Measurements from ENCODE around the gene PLD1. TPM values are rescaled to one million over a fixed set of nuclear protein-coding genes. Genes with fewer than 3 reads are reported as not detected.

The PLD1 gene
- total RNA-seq, 2 donors from 2014 or later = 9.5 to 15.9 TPM

DNA sequence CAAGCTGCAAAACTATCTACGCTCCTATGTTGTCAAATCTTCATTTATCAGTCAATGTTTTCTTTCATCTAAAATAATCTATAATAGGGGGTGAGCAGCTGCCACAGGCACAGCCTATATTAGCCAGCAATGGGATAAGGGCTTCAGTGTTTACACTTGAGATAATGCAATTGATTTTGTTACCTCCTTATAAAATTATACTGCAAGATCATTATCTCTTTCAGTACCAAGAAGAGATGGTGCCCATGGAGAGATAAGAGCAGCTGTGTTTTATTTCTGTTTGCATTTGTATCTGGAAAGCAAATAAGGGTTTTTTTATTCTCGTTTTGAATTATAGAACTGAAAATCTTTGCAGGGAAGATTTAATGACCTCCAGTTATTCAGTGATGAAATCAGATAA, 68.9 kb downstream of the PLD1 start:
- no peaks in the 10 kb centered on the region for H3K4me1 ChIP-seq (ENCODE audit: control insufficient read depth, insufficient read depth, low read length)
- H3K4me1 Mint-ChIP-seq = peaks cover 9% of the 10 kb centered on the region
- H3K27ac ChIP-seq (ENCODE audit: low read depth, low read length) = no peak overlapping the region
- no peak overlapping the region for H3K4me3 ChIP-seq (ENCODE audit: low read length)
- no peak overlapping the region for H3K27ac Mint-ChIP-seq
- no peaks in the 10 kb centered on the region for H3K27me3 ChIP-seq (ENCODE audit: control insufficient read depth, insufficient read depth, low read length, poor library complexity, severe bottlenecking)
- DNase-seq = no peak
- H3K36me3 Mint-ChIP-seq (ENCODE audit: low read depth) = peaks cover 4% of the 10 kb centered on the region
- no peaks in the 10 kb centered on the region for H3K36me3 ChIP-seq (ENCODE audit: control insufficient read depth, insufficient read depth, low read length)
- H3K9ac ChIP-seq (ENCODE audit: extremely low read depth, low read length, poor library complexity, severe bottlenecking) = no peak overlapping the region
- no peak overlapping the region for H3K4me3 Mint-ChIP-seq
- H3K9me3 Mint-ChIP-seq = peaks cover 12% of the 10 kb centered on the region
- WGBS, 2 experiments (ENCODE audit: insufficient coverage in 1 of 2, insufficient read length in 1 of 2) = 85 to 100% methylated on average over 1 to 2 of the region's 2 CpGs
- no peak for TF ChIP-seq CTCF (conservative IDR thresholded peaks at IDR 0.05)
- H3K27me3 Mint-ChIP-seq (ENCODE audit: insufficient read depth) = no peaks in the 10 kb centered on the region
- H3K9me3 ChIP-seq (ENCODE audit: control insufficient read depth, low read length) = peaks cover 6% of the 10 kb centered on the region

DNA sequence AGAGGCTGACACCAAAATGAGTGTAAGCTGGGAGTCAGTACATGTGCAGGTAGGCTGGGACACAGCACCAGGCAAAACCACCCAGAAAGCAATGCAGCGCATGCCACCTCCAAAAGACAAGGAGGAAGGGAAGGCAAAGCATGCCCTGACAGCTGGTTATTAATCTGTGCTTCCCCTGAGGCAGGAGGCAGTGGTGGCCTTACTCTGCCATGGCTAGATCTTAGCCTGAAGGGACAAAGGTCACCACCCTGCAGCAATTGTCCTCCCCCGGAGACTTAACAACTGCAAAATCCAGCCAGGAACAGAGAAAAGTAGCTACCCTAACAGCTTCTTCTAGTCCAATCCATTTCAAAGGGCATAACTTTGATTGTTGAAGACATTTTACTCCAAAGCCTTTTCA, 73.7 kb downstream of the PLD1 start:
- Histone ChIP-seq H3K36me3 (ENCODE audit: control insufficient read depth, insufficient read depth, low read length) (no peaks in the 10 kb centered on the region), H3K27ac (ENCODE audit: low read depth, low read length) (peak overlapping the region; percentile 16), H3K4me3 (ENCODE audit: low read length) (no peak overlapping the region), H3K4me1 (ENCODE audit: control insufficient read depth, insufficient read depth, low read length) (no peaks in the 10 kb centered on the region), H3K9me3 (ENCODE audit: control insufficient read depth, low read length) (no peaks in the 10 kb centered on the region), H3K27me3 (ENCODE audit: control insufficient read depth, insufficient read depth, low read length, poor library complexity, severe bottlenecking) (no peaks in the 10 kb centered on the region), H3K9ac (ENCODE audit: extremely low read depth, low read length, poor library complexity, severe bottlenecking) (no peak overlapping the region)
- DNase-seq = no peak
- Mint-ChIP-seq H3K36me3 (ENCODE audit: low read depth) (peaks cover 2% of the 10 kb centered on the region), H3K9me3 (no peaks in the 10 kb centered on the region), H3K27me3 (ENCODE audit: insufficient read depth) (no peaks in the 10 kb centered on the region), H3K27ac (no peak overlapping the region), H3K4me3 (no peak overlapping the region), H3K4me1 (peaks cover 11% of the 10 kb centered on the region)
- no peak for TF ChIP-seq CTCF (conservative IDR thresholded peaks at IDR 0.05)
- WGBS, 2 experiments (ENCODE audit: insufficient coverage in 1 of 2, insufficient read length in 1 of 2) = 57 to 89% methylated on average over 1 to 2 of the region's 2 CpGs

- no peaks in the 10 kb centered on the region for H3K9me3 Mint-ChIP-seq
- Histone ChIP-seq H3K27me3 (ENCODE audit: control insufficient read depth, insufficient read depth, low read length, poor library complexity, severe bottlenecking) (no peaks in the 10 kb centered on the region), H3K27ac (ENCODE audit: low read depth, low read length) (no peak overlapping the region), H3K4me3 (ENCODE audit: low read length) (no peak overlapping the region), H3K36me3 (ENCODE audit: control insufficient read depth, insufficient read depth, low read length) (no peaks in the 10 kb centered on the region), H3K9ac (ENCODE audit: extremely low read depth, low read length, poor library complexity, severe bottlenecking) (no peak overlapping the region), H3K9me3 (ENCODE audit: control insufficient read depth, low read length) (no peaks in the 10 kb centered on the region), H3K4me1 (ENCODE audit: control insufficient read depth, insufficient read depth, low read length) (no peaks in the 10 kb centered on the region)
- no peak for DNase-seq
- H3K27me3 Mint-ChIP-seq (ENCODE audit: insufficient read depth) = no peaks in the 10 kb centered on the region
- no peak overlapping the region for H3K27ac Mint-ChIP-seq
- H3K4me3 Mint-ChIP-seq = no peak overlapping the region
- TF ChIP-seq CTCF (conservative IDR thresholded peaks at IDR 0.05) = no peak
- H3K36me3 Mint-ChIP-seq (ENCODE audit: low read depth) = peaks cover 2% of the 10 kb centered on the region
- H3K4me1 Mint-ChIP-seq = peaks cover 11% of the 10 kb centered on the region
Observed at GRCh38 chr3:171733561-171733960, 76.7 kb downstream of the PLD1 start.

Data from endodermal cell (in vitro differentiated cells).